Measurements from ENCODE around the gene C2orf72.

The C2orf72 gene

GRCh38 chr2:231028889-231029288 is 8.4 kb upstream of the C2orf72 start:
- Histone ChIP-seq H3K4me1 (no peaks in the 10 kb centered on the region), H3K27ac (no peak overlapping the region), H3K36me3 (no peaks in the 10 kb centered on the region), H4K20me1 (no peaks in the 10 kb centered on the region), H3K9ac (no peak overlapping the region), H3K4me3 (no peak overlapping the region), H3K27me3 (peaks cover 0 to 4% (median 0%) of the 10 kb centered on the region in 11 experiments; a peak in 1 of 22 replicates), H3K4me2 (no peak overlapping the region), H3K9me3 (replicated peaks in 1 of 11) (peaks cover 0 to 4% (median 0%) of the 10 kb centered on the region in 11 experiments; a peak in 1 of 22 replicates)
- no peak for TF ChIP-seq Cebpa-rat (IDR thresholded peaks at IDR 0.05)

GRCh38 chr2:231029563-231029962 is 7.8 kb upstream of the C2orf72 start:
- no peak overlapping the region for H3K4me3 ChIP-seq
- 0 out of 20 replicates have a peak, but pooled peaks cover 0 to 4% (median 0%) of the 10 kb centered on the region in 10 experiments for H3K4me1 ChIP-seq
- no peak overlapping the region for H3K4me2 ChIP-seq
- no peak overlapping the region for H3K9ac ChIP-seq
- H3K27me3 ChIP-seq = peaks cover 0 to 10% (median 0%) of the 10 kb centered on the region in 11 experiments; a peak in 2 of 22 replicates
- no peaks in the 10 kb centered on the region for H4K20me1 ChIP-seq
- H3K27ac ChIP-seq = no peak overlapping the region
- peaks cover 0 to 4% (median 0%) of the 10 kb centered on the region in 11 experiments; a peak in 1 of 22 replicates for H3K9me3 ChIP-seq (replicated peaks in 1 of 11)
- H3K36me3 ChIP-seq = no peaks in the 10 kb centered on the region
- TF ChIP-seq Cebpa-rat (IDR thresholded peaks at IDR 0.05) = no peak

DNA sequence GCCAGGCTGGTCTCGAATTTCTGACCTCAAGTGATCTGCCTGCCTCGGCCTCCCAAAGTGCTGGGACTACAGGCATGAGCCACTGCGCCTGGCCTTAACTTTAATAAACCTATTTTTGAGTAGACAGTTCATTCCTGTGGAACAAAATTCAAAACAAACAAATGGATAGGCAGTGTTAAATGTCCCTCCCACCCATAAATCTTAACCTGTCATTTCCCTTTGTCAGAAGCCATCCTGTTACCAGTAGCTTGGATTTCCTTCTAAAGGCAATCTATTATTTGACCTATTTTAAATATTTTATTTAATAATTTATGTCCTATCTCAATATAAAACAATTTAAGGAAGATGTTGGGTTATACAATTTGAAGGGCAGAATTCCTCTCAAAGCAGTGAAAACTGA is 6.6 kb upstream of the C2orf72 start:
- no peak for TF ChIP-seq Cebpa-rat (IDR thresholded peaks at IDR 0.05)
- Histone ChIP-seq H3K9ac (no peak overlapping the region), H3K36me3 (no peaks in the 10 kb centered on the region), H3K4me2 (no peak overlapping the region), H3K27me3 (peaks cover 4 to 22% (median 10%) of the 10 kb centered on the region in 11 experiments), H3K4me1 (0 out of 20 replicates have a peak, but pooled peaks cover 0 to 7% (median 0%) of the 10 kb centered on the region in 10 experiments), H3K4me3 (no peak overlapping the region), H3K27ac (no peak overlapping the region), H4K20me1 (no peaks in the 10 kb centered on the region), H3K9me3 (replicated peaks in 1 of 11) (peaks cover 0 to 4% (median 0%) of the 10 kb centered on the region in 11 experiments; a peak in 1 of 22 replicates)

DNA sequence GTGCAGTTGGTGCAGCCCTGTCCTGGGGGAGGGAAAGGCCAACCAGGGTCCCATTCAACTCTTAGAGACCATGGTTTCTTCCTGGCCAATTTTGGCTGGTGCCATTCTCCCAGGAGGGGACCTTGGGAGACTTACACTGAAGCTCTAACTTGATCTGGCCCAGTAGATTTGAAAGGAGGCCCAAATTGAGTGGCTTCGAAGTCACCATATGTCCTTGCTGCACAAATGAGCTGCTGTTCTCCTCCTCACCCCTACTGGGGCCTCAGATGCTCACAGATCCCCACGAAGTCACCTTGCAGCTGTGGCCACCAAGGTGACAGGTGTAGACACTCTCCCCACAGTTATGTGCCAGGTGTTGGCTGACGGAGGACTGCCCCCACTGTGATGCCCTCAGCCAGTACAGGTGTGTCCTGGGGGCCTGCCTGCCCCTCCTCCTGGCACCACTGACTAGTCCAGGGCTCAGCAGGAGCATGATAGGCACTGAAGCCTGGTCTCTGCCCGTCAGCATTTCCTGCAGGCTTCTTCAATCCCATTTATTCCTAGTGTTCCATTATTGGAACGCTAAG is 4.7 kb upstream of the C2orf72 start:
- Histone ChIP-seq H3K36me3 (no peaks in the 10 kb centered on the region), H3K27ac (no peak overlapping the region), H3K4me1 (peaks cover 0 to 7% (median 0%) of the 10 kb centered on the region in 10 experiments; a peak in 5 of 20 replicates), H4K20me1 (peaks cover 0 to 5% (median 0%) of the 10 kb centered on the region in 11 experiments; a peak in 1 of 22 replicates), H3K4me3 (no peak overlapping the region), H3K27me3 (peaks cover 23 to 41% (median 30%) of the 10 kb centered on the region in 11 experiments), H3K9ac (no peak overlapping the region), H3K9me3 (replicated peaks in 1 of 11) (peaks cover 0 to 4% (median 0%) of the 10 kb centered on the region in 11 experiments; a peak in 1 of 22 replicates), H3K4me2 (no peak overlapping the region)
- no peak for TF ChIP-seq Cebpa-rat (IDR thresholded peaks at IDR 0.05)

- Histone ChIP-seq H3K4me3 (no peak overlapping the region), H3K4me1 (peaks cover 0 to 7% (median 0%) of the 10 kb centered on the region in 10 experiments; a peak in 5 of 20 replicates), H3K27me3 (peaks cover 31 to 49% (median 38%) of the 10 kb centered on the region in 11 experiments)
Observed at GRCh38 chr2:231033147-231034132, 3.9 kb upstream of the C2orf72 start.

DNA sequence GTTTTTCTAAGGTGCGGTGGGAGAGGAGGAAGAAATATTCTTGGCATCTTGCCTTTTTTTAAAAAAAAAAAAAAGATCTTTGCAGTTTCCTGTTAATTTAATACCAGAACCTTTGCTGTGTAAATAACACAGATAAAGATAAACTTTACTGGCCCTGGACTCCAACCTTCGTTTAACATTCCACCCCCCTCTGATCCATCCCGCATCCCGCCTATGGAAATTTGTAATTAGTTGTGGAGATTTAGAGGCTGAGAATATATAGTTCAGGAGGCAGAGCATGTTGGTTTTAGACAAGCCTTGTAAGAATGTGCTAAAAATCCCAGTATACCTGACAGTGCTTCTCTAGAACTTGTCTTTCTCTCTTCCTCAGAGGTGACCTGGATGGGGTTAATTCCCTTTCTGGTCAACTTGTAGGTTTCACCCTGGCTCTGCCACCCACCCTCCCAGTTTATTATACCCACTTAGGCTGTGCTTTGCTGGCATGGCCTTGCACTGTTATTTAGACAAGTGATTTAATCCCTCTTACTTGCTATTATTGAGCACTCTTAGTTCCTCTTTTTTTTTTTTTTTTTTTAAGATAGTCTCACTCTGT is 2.9 kb upstream of the C2orf72 start:
- H3K36me3 ChIP-seq = no peaks in the 10 kb centered on the region
- no peak overlapping the region for H3K4me2 ChIP-seq
- no peaks in the 10 kb centered on the region for H3K9me3 ChIP-seq (replicated peaks in 1 of 11)
- H4K20me1 ChIP-seq = peaks cover 0 to 10% (median 0%) of the 10 kb centered on the region in 11 experiments; a peak in 3 of 22 replicates
- peaks cover 0 to 7% (median 0%) of the 10 kb centered on the region in 10 experiments; a peak in 5 of 20 replicates for H3K4me1 ChIP-seq
- peaks cover 41 to 59% (median 47%) of the 10 kb centered on the region in 11 experiments for H3K27me3 ChIP-seq
- no peak overlapping the region for H3K9ac ChIP-seq
- no peak overlapping the region for H3K4me3 ChIP-seq
- no peak overlapping the region for H3K27ac ChIP-seq
- no peak for TF ChIP-seq Cebpa-rat (IDR thresholded peaks at IDR 0.05)

More at GRCh38 chr2:231033147-231034132, 3.9 kb upstream of the C2orf72 start:
- Histone ChIP-seq H3K27ac (no peak overlapping the region), H3K4me2 (no peak overlapping the region), H4K20me1 (peaks cover 0 to 10% (median 0%) of the 10 kb centered on the region in 11 experiments; a peak in 2 of 22 replicates), H3K36me3 (no peaks in the 10 kb centered on the region), H3K9ac (no peak overlapping the region), H3K9me3 (replicated peaks in 1 of 11) (peaks cover 0 to 4% (median 0%) of the 10 kb centered on the region in 11 experiments; a peak in 1 of 22 replicates)
- TF ChIP-seq Cebpa-rat (IDR thresholded peaks at IDR 0.05) = no peak

DNA sequence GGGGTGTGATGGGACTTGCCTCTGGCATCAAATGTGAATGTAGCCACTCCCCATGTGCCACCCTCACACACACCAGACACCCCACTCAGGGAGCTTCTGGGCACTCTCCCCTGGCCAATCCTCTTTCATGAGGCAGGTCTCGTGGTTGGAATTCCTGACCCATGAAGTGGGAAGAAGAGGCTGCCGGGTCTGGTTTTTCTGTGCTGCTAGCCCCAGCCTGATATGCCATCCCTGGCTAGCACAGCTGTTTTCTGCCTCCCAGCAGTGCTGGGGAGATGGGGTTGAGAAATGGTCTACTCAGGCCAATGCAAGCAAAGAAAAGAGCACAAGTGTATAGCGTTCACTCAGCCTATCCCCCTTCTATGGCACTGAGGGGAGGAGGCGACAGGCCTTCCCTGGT is 1.2 kb upstream of the C2orf72 start:
- Histone ChIP-seq H3K9ac (no peak overlapping the region), H3K9me3 (replicated peaks in 1 of 11) (no peaks in the 10 kb centered on the region), H3K4me1 (peaks cover 0 to 10% (median 2%) of the 10 kb centered on the region in 10 experiments; a peak in 7 of 20 replicates), H4K20me1 (peaks cover 0 to 10% (median 0%) of the 10 kb centered on the region in 11 experiments; a peak in 3 of 22 replicates), H3K4me2 (no peak overlapping the region), H3K4me3 (no peak overlapping the region), H3K27ac (no peak overlapping the region), H3K36me3 (no peaks in the 10 kb centered on the region), H3K27me3 (peaks cover 58 to 76% (median 62%) of the 10 kb centered on the region in 11 experiments)
- no peak for TF ChIP-seq Cebpa-rat (IDR thresholded peaks at IDR 0.05)

- H3K27ac ChIP-seq = no peak overlapping the region
- peaks cover 0 to 10% (median 0%) of the 10 kb centered on the region in 11 experiments; a peak in 3 of 22 replicates for H4K20me1 ChIP-seq
- H3K4me3 ChIP-seq = no peak overlapping the region
- no peak overlapping the region for H3K4me2 ChIP-seq
- no peaks in the 10 kb centered on the region for H3K9me3 ChIP-seq (replicated peaks in 1 of 11)
- H3K27me3 ChIP-seq = peaks cover 59 to 81% (median 67%) of the 10 kb centered on the region in 11 experiments
- TF ChIP-seq Cebpa-rat (IDR thresholded peaks at IDR 0.05) = no peak
- no peak overlapping the region for H3K9ac ChIP-seq
- H3K36me3 ChIP-seq = no peaks in the 10 kb centered on the region
- peaks cover 0 to 10% (median 2%) of the 10 kb centered on the region in 10 experiments; a peak in 7 of 20 replicates for H3K4me1 ChIP-seq
Observed at GRCh38 chr2:231036578-231037106, 681 bp upstream of the C2orf72 start.
